ENCODE data around the gene SLAMF8.

GRCh38 chr1:159783724-159784123 is 42.9 kb upstream of the SLAMF8 start:
- no peak for TF ChIP-seq CTCF (IDR thresholded peaks at IDR 0.05)
- no peak for TF ChIP-seq EZH2 (IDR thresholded peaks at IDR 0.05; ENCODE audit: borderline replicate concordance, insufficient read depth, low read depth, low read length, poor library complexity, severe bottlenecking)
